Aorta (tissue), 5 donors: Measurements from ENCODE around the gene ERVK3-1. TPM values are rescaled to one million over a fixed set of nuclear protein-coding genes. Genes with fewer than 3 reads are reported as not detected.

Experiments
- ATAC-seq: fragments of 200-7000 bp; cut with Tn5 transposase; one replicate; pipeline ENCODE4 v1.9.1; 2022; ENCODE audit warnings: moderate library complexity; ENCODE audit not compliant: low FRiP score
- DNase-seq, 2 donors: peaks; one replicate each; pipeline ENCODE4 v3.0.0-alpha.2; 2020
- H3K27ac ChIP-seq, 2 donors: one replicate each; pipeline ENCODE4 v1.5.1; 2013; ENCODE audit warnings: low read length in 2 of 2, mild to moderate bottlenecking in 2 of 2, moderate library complexity in 2 of 2, control low read depth in 1 of 2, inconsistent platforms in 1 of 2, low read depth in 1 of 2
- H3K27me3 ChIP-seq, 2 donors: one replicate each; pipeline ENCODE4 v1.6.1; 2013; ENCODE audit warnings: control low read depth in 1 of 2, low read length in 1 of 2, mild to moderate bottlenecking in 1 of 2, moderate library complexity in 1 of 2; ENCODE audit not compliant: insufficient read depth in 2 of 2, control insufficient read depth in 1 of 2
- H3K36me3 ChIP-seq, 2 donors: one replicate each; pipeline ENCODE4 v1.6.1; 2013; ENCODE audit warnings: control low read depth in 1 of 2, low read length in 1 of 2, mild to moderate bottlenecking in 1 of 2; ENCODE audit not compliant: insufficient read depth in 2 of 2, control insufficient read depth in 1 of 2
- H3K4me1 ChIP-seq, 2 donors: one replicate each; pipeline ENCODE4 v1.6.1; 2013; ENCODE audit warnings: low read length in 2 of 2, control low read depth in 1 of 2, mild to moderate bottlenecking in 1 of 2, moderate library complexity in 1 of 2; ENCODE audit not compliant: insufficient read depth in 2 of 2, control insufficient read depth in 1 of 2
- H3K4me3 ChIP-seq, 2 donors: one replicate each; pipeline ENCODE4 v1.5.1; 2013; ENCODE audit warnings: low read length in 2 of 2, control low read depth in 1 of 2, mild to moderate bottlenecking in 1 of 2
- H3K9me3 ChIP-seq: one replicate; pipeline ENCODE4 v1.6.1; 2013; ENCODE audit warnings: mild to moderate bottlenecking, low read length; ENCODE audit not compliant: control insufficient read depth
- WGBS, 2 donors: extraction: QIAGEN DNeasy Blood & Tissue Kit; methylation state at CpG; one replicate each; pipeline ENCODE4 v1.1.7; 2013; 5-methylcytosine and 5-hydroxymethylcytosine counted together
- intact Hi-C, 2 donors: fragments of 100-400 bp; cut with DNase I; formaldehyde crosslinking; loops; one replicate each; pipeline versions ENCODE4 v1.14.2 to v1.15.0; 2022
- microRNA-seq, 2 donors: library from miRNA; unstranded; fragments of <30 nt; microRNA quantifications; one replicate each; pipeline ENCODE4 v1.2.0, GENCODE V29; 2020
- polyA plus RNA-seq, 2 donors: library from polyadenylated mRNA; stranded (reverse); fragments of 200-250 nt; gene quantifications; one replicate each; pipeline ENCODE4 v1.2.3, GENCODE V29; 2013
- total RNA-seq, 2 donors: library from RNA; stranded (reverse); fragmentation: NEBNext Ultra II Directional; extraction: Animal tissue kit (Norgen Biotek cat#: 25700); gene quantifications; one replicate each; pipeline ENCODE4 v1.2.1, GENCODE V29; 2021
- donor health status: healthy with polysubstance abuse.
- donor health status: Bipolar disorder and iron deficiency.
- donor health status: DM: no; HTN: no; CAD: no.
- donor health status: DM: no; HTN: no; CAD: no.
- donor health status: DM: yes; HTN: yes; CAD: no.

Gene ERVK3-1
- total and polyA plus RNA-seq, 4 donors: 26.4 to 48.1 (median 34.0) TPM

DNA sequence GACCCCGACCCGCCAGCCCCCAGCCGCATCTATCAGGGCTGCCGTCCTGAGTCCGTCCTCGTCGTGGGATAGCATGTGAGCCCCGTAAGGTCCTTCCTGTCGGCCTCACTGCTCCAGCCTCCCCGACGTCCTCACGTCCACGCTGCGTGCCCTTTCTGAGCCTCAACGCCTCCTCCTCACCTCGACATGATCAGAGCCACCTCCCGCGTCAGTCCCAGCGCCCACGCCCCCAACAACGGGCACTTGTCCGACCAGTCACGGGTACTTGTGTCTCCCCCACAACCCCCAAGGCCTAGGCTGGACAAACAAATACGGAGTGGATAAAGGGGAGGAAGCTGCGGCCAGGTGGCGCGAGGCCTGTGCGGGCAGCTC is 56.7 kb downstream of the ERVK3-1 start:
- Histone ChIP-seq H3K4me1 (no peaks in the 10 kb centered on the region), H3K4me3 (peak overlapping the region; percentile 42 to 67), H3K9me3 (no peaks in the 10 kb centered on the region), H3K27ac (peak overlapping the region in 1 of 2 donors; percentile 84), H3K36me3 (no peaks in the 10 kb centered on the region), H3K27me3 (no peaks in the 10 kb centered on the region)
- intact Hi-C loops: loop anchor here (5.0 kb wide), 1 partner anchor 35 kb away; the partner anchor contains the start of gene ZSCAN22 (in 2 of the 2)
- ATAC-seq: peak; percentile 20
- DNase-seq: peak; percentile 75 to 85
- WGBS, 2 donors: 2 to 3% methylated on average over 28 of the region's 28 CpGs

DNA sequence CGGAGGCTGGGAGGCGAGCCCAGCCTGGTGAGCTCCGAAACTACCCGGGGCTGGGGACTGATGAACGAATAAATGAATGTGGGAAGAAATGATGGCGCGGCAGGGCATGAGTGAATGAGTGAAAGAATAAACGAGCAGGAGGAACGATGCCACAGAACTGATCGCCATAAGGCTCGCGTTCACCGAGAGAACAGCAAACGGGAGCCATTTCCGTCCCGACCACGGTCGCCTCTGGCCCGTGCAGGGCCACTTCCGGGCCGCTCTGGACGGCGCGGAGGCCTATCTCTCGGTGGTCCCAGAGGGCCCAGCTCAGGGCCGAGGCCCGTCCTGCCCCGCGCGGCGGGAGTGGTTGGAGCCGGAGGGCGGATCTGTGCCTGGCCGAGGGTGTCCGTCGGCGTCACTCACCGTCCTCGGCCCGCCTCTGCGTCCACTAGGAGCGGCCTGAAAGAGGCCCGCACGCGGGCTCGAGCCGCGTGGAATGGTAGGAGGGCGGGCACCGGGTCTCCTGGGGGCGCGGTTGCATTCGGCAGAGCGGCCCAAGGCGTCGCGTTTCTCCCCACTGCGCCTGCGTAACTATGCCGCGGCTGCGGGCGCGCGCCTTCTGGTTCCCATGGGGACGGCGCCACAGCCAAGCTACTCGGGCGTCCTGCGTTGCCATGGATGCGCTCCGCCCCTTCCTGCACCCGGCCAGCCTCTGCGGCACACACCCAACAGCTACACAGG is 57.3 kb downstream of the ERVK3-1 start, which contains the start of gene ZNF497:
Gene ZNF497, minus strand, starts transcription at position 480 of the 723 bp plus-strand sequence. CDS start 5,116 bp downstream, outside the sequence.
- 0% methylated on average over 60 to 74 of the region's 74 CpGs for whole genome bisulfite sequencing, 2 donors
- peak; percentile 97 for ATAC-seq
- H3K4me1 ChIP-seq: no peaks in the 10 kb centered on the region
- peak; percentile 98 to 99 for DNase-seq
- peak within 1 kb of the TSS; percentile 42 to 67 for H3K4me3 ChIP-seq
- no peaks in the 10 kb centered on the region for H3K36me3 ChIP-seq
- H3K27ac ChIP-seq: peak within 1 kb of the TSS in 1 of 2 donors; percentile 84
- no peaks in the 10 kb centered on the region for H3K9me3 ChIP-seq
- intact Hi-C loops: loop anchor here (5.0 kb wide), 1 partner anchor 35 kb away; the partner anchor contains the start of gene ZSCAN22 (in 2 of the 2)
- no peaks in the 10 kb centered on the region for H3K27me3 ChIP-seq

DNA sequence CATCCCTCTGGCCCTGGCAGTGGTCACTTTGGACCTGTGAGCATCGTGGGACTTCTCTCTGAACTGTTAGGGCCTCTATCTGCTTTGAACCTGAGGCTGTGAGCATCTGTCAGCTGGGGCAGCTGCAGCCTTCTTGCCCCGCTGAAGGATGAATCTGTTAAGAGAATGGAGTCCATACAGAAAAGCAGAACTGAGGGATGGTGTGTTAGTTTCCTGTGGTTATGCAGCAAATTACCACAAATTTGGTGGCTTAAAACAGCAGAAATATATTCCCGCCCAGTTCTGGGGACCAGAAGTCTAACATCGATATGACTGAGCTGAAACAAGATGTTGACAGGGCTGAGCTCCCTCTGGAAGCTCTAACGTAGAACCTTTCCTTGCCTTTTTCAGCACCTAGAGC is 59.0 kb downstream of the ERVK3-1 start:
- ATAC-seq: no peak
- intact Hi-C loops: loop anchor here (5.0 kb wide), 1 partner anchor 37 kb away; the partner anchor contains the start of gene ZSCAN22 (in 2 of the 2)
- no peak overlapping the region for H3K27ac ChIP-seq
- H3K9me3 ChIP-seq: no peaks in the 10 kb centered on the region
- no peaks in the 10 kb centered on the region for H3K4me1 ChIP-seq
- WGBS, 2 donors: 85 to 86% methylated on average over 5 of the region's 5 CpGs
- H3K27me3 ChIP-seq: no peaks in the 10 kb centered on the region
- no peaks in the 10 kb centered on the region for H3K36me3 ChIP-seq
- H3K4me3 ChIP-seq: no peak overlapping the region
- DNase-seq: peak in 1 of 2 donors; percentile 20

Small RNA genes within 50 kb of the gene (microRNA-seq; reads per million reads assigned to microRNA genes)
- 0 reads per million in 2 donors for gene MIR6806

Other genes starting within 250 kb of the ERVK3-1 start
- gene ZNF135, start 246.1 kb upstream of the ERVK3-1 start, total RNA-seq: 1 to 10 TPM; 3.4 to 6.6 TPM
- gene ZNF135, start 246.1 kb upstream of the ERVK3-1 start, polyA plus RNA-seq: 10 to 100 TPM in 1 of 2 donors, 1 to 10 TPM in 1; 2.1 to 12.8 TPM
- 10 to 100 TPM; 58.6 to 62.7 TPM for gene ZSCAN18, start 207.1 kb upstream of the ERVK3-1 start, total RNA-seq
- 100 to 1,000 TPM in 1 of 2 donors, 10 to 100 TPM in 1; 24.0 to 104 TPM for gene ZSCAN18, start 207.1 kb upstream of the ERVK3-1 start, polyA plus RNA-seq
- 10 to 100 TPM in 1 of 2 donors, 1 to 10 TPM in 1; 9.4 to 10.6 TPM for gene ZNF329, start 154.6 kb upstream of the ERVK3-1 start, total RNA-seq
- gene ZNF329, start 154.6 kb upstream of the ERVK3-1 start, polyA plus RNA-seq: 1 to 10 TPM; 4.1 to 5.5 TPM
- 10 to 100 TPM; 25.5 to 26.0 TPM for gene ZNF274, start 122.3 kb upstream of the ERVK3-1 start, total RNA-seq
- gene ZNF274, start 122.3 kb upstream of the ERVK3-1 start, polyA plus RNA-seq: 10 to 100 TPM in 1 of 2 donors, 1 to 10 TPM in 1; 4.1 to 14.6 TPM
- gene ZNF544, start 76.5 kb upstream of the ERVK3-1 start, total RNA-seq: 10 to 100 TPM; 16.5 to 26.2 TPM
- 10 to 100 TPM; 11.2 to 15.4 TPM for gene ZNF544, start 76.5 kb upstream of the ERVK3-1 start, polyA plus RNA-seq
- 1 to 10 TPM; 5.9 to 7.8 TPM for gene ZNF8, start 26.4 kb upstream of the ERVK3-1 start, total RNA-seq
- gene ZNF8, start 26.4 kb upstream of the ERVK3-1 start, polyA plus RNA-seq: 1 to 10 TPM in 1 of 2 donors, under 1 TPM in 1; 0.38 to 1.9 TPM
- gene ZSCAN22, start 21.6 kb downstream of the ERVK3-1 start, total RNA-seq: 1 to 10 TPM; 2.2 to 3.1 TPM
- under 1 TPM; 0.25 to 0.43 TPM for gene ZSCAN22, start 21.6 kb downstream of the ERVK3-1 start, polyA plus RNA-seq
- gene A1BG, start 48.1 kb downstream of the ERVK3-1 start, total RNA-seq: 10 to 100 TPM in 1 of 2 donors, 1 to 10 TPM in 1; 9.7 to 11.3 TPM
- gene A1BG, start 48.1 kb downstream of the ERVK3-1 start, polyA plus RNA-seq: 10 to 100 TPM; 21.5 to 81.6 TPM
- gene ZNF497, start 57.4 kb downstream of the ERVK3-1 start, total RNA-seq: under 1 TPM; 0.32 to 0.87 TPM
- gene ZNF497, start 57.4 kb downstream of the ERVK3-1 start, polyA plus RNA-seq: under 1 TPM in 1 of 2 donors, not detected in 1; 0.79 TPM
- gene ZNF837, start 75.7 kb downstream of the ERVK3-1 start, total RNA-seq: 1 to 10 TPM in 1 of 2 donors, under 1 TPM in 1; 0.65 to 1.8 TPM
- gene ZNF837, start 75.7 kb downstream of the ERVK3-1 start, polyA plus RNA-seq: 1 to 10 TPM in 1 of 2 donors, under 1 TPM in 1; 0.75 to 1.2 TPM
- 100 to 1,000 TPM; 609 to 674 TPM for gene RPS5, start 81.9 kb downstream of the ERVK3-1 start, total RNA-seq
- 1,000 to 10,000 TPM; 1,453 to 1,636 TPM for gene RPS5, start 81.9 kb downstream of the ERVK3-1 start, polyA plus RNA-seq
- not detected for gene RNF225, start 90.3 kb downstream of the ERVK3-1 start, total RNA-seq
- not detected for gene RNF225, start 90.3 kb downstream of the ERVK3-1 start, polyA plus RNA-seq
- gene ZNF584, start 103.3 kb downstream of the ERVK3-1 start, total RNA-seq: 10 to 100 TPM; 11.8 to 13.4 TPM
- gene ZNF584, start 103.3 kb downstream of the ERVK3-1 start, polyA plus RNA-seq: 10 to 100 TPM in 1 of 2 donors, under 1 TPM in 1; 0.75 to 10.3 TPM
- 1 to 10 TPM; 4.5 to 5.4 TPM for gene ZNF132, start 134.8 kb downstream of the ERVK3-1 start, total RNA-seq
- gene ZNF132, start 134.8 kb downstream of the ERVK3-1 start, polyA plus RNA-seq: 1 to 10 TPM in 1 of 2 donors, under 1 TPM in 1; 0.38 to 1.4 TPM
- 1 to 10 TPM; 4.6 to 5.7 TPM for gene ZNF324B, start 146.2 kb downstream of the ERVK3-1 start, total RNA-seq
- gene ZNF324B, start 146.2 kb downstream of the ERVK3-1 start, polyA plus RNA-seq: 1 to 10 TPM; 1.5 to 2.3 TPM
- gene ZNF324, start 161.7 kb downstream of the ERVK3-1 start, total RNA-seq: 10 to 100 TPM; 10.8 to 14.1 TPM
- 1 to 10 TPM; 2.3 to 4.6 TPM for gene ZNF324, start 161.7 kb downstream of the ERVK3-1 start, polyA plus RNA-seq
- gene ZNF446, start 171.0 kb downstream of the ERVK3-1 start, total RNA-seq: 1 to 10 TPM; 6.4 to 9.9 TPM
- gene ZNF446, start 171.0 kb downstream of the ERVK3-1 start, polyA plus RNA-seq: 10 to 100 TPM; 10.4 to 26.1 TPM
- gene SLC27A5, start 206.6 kb downstream of the ERVK3-1 start, total RNA-seq: 1 to 10 TPM; 8.1 to 9.8 TPM
- 10 to 100 TPM; 12.5 to 24.6 TPM for gene SLC27A5, start 206.6 kb downstream of the ERVK3-1 start, polyA plus RNA-seq
- gene ZBTB45, start 214.4 kb downstream of the ERVK3-1 start, total RNA-seq: 10 to 100 TPM; 12.2 to 15.6 TPM
- 1 to 10 TPM; 3.0 to 8.1 TPM for gene ZBTB45, start 214.4 kb downstream of the ERVK3-1 start, polyA plus RNA-seq
- 100 to 1,000 TPM; 167 to 179 TPM for gene TRIM28, start 238.7 kb downstream of the ERVK3-1 start, total RNA-seq
- 100 to 1,000 TPM in 1 of 2 donors, 10 to 100 TPM in 1; 76.5 to 210 TPM for gene TRIM28, start 238.7 kb downstream of the ERVK3-1 start, polyA plus RNA-seq
- gene CHMP2A, start 249.7 kb downstream of the ERVK3-1 start, total RNA-seq: 10 to 100 TPM; 94.9 to 99.8 TPM
- gene CHMP2A, start 249.7 kb downstream of the ERVK3-1 start, polyA plus RNA-seq: 100 to 1,000 TPM; 186 to 208 TPM